GM18526 (cell line): Measurements from ENCODE around the gene KLF6.

Source experiments
- POLR2A ChIP-seq: IDR thresholded peaks from 3 replicates; pipeline ENCODE4 v1.6.1; 2011; ENCODE audit not compliant: insufficient read length; ENCODE audit errors: extremely low read depth

KLF6 gene

GRCh38 chr10:3820255-3820654, 35.2 kb upstream of the KLF6 start:
- no peak for TF ChIP-seq POLR2A

GRCh38 chr10:3816995-3817394, 32.0 kb upstream of the KLF6 start:
- no peak for TF ChIP-seq POLR2A

- TF ChIP-seq POLR2A, result no peak
Measured at GRCh38 chr10:3814838-3815220, 29.8 kb upstream of the KLF6 start.

DNA sequence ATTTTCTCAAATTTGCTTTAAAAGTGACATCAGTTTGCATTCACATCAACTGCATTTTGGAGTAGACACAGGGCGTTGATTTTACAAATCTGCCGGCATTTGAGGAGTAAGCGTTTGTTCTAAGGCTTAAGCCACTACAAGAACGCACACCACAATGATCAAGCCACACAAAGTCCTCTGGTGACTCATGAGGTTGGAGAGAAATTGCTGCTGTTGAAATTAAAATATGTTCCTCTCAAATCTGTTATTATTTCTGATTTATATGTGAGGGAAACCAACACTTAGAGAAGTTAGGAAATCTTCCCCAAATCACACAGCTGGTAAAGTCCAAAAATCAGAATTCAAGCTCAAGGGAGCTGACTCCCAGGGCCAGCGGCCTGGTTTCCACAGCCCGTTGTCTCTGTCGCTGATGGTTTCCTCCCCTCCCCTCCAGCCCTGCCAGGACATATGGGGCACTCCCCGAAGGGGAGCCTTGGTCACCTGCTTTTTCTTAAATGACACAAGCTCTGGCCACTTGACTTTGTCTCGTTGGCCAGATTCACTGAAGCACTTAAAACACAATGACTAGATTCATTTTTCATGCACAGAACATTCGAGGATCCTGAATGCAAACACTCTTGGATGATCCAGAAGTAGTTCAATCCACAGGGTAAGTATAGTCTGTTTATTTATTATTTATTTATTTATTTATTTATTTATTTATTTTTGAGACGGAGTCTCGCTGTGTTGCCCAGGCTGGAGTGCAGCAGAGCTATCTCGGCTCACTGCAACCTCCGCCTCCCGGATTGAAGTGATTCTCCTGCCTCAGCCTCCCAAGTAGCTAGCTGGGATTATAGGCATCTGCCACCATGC, 29.2 kb upstream of the KLF6 start:
- TF ChIP-seq POLR2A, result no peak

DNA sequence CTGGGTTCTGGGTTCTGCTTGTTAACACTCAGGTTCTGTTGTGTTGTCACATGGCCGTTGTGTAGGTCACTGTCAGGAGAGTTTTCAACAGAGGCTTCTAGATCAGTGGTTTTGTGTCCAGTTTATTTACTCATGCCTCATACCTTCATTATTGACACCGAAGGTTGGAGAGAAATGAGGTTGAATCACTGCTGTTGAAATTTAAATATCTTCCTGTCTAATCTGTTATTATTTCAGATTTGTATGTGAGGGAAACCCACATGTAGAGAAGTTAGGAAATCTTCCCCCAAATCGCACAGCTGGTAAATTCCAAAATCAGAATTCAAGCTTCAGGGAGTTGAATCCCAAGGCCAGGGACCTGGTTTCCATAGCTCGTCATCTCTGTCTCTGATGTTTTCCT, 28.3 kb upstream of the KLF6 start:
- no peak for TF ChIP-seq POLR2A

DNA sequence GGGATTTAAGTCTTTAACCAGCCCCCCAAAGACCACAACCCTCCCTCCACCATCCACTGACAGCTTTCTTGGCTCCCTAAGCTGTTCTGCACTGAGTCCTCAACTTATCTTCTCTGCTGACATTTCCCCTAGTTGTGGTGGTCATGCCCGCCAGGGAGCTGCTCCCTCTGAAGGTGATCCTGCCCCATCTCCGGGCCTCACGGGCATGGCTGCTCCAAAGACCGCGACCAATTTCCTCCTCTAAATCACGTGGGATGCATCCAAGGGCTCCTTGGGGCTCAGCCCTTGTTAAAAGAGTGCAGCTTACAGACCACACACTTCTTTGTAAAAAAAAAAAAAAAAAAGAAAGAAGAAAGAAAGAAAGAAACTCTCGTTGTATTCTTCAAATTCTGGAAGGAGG, 27.1 kb upstream of the KLF6 start:
- TF ChIP-seq POLR2A, result no peak

DNA sequence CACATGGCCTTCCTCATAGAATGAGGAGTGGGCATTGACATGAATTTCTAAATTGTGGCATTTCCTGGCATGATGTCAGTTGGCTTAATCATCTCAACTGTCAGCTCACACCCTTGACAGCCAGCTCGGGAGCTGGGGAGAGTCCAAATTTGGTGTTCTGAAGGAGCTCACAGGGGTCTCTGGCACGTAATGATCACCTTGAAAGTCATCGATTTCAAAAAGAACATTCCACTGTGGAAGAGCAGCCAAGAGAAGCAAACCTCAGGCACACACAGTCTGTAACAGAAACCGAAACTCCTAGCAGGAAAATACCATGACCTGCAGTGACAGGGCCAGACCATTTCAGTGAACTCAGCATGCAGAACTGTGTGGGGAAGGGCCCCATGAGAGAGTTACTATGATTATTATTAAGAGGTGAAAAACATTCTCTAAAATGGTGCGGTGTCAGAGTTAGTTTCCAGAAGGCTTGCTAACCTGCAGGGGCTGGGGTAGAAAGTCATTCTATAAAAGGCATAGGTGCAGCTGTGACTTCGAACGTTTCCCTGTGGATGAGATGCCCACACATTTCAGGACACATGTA, 26.4 kb upstream of the KLF6 start:
- no peak for TF ChIP-seq POLR2A

- TF ChIP-seq POLR2A, result no peak
Measured at GRCh38 chr10:3808689-3809199, 23.7 kb upstream of the KLF6 start.

GRCh38 chr10:3807928-3808496, 23.0 kb upstream of the KLF6 start:
- no peak for TF ChIP-seq POLR2A

- no peak for TF ChIP-seq POLR2A
Measured at GRCh38 chr10:3807211-3807927, 22.4 kb upstream of the KLF6 start.

GRCh38 chr10:3806603-3807002, 21.6 kb upstream of the KLF6 start:
- no peak for TF ChIP-seq POLR2A

DNA sequence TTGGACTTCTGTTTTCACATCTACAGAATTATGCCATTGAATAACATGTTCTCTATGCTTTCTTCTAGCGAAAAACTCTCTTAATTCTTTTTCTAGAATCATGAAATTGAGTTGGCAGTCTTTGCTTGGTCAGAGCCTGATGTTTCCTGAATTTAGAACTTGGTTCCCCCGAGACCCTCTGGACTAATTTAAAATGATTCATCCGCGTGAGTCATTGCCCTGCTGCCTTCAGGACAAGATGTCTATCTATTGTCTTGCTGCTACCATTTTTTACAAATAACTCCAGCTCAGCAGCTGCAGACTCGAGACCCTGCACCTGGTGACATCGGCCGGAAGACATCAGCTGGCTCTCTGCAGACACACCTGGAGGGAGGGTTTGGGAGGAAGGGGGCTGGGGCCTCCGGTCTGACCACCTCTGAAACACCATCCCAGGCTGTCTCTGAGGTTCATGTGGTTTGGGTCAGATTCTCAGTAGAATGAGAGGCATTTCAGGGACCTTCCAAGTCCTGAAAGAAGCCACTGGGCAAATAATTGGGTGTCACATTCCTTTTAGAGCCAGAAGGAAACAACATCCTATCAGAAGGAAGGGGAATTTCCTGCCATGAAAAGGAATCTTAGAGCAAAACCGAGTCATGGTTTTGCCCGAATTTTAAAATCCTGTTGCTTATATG, 20.9 kb upstream of the KLF6 start:
- TF ChIP-seq POLR2A, result no peak

DNA sequence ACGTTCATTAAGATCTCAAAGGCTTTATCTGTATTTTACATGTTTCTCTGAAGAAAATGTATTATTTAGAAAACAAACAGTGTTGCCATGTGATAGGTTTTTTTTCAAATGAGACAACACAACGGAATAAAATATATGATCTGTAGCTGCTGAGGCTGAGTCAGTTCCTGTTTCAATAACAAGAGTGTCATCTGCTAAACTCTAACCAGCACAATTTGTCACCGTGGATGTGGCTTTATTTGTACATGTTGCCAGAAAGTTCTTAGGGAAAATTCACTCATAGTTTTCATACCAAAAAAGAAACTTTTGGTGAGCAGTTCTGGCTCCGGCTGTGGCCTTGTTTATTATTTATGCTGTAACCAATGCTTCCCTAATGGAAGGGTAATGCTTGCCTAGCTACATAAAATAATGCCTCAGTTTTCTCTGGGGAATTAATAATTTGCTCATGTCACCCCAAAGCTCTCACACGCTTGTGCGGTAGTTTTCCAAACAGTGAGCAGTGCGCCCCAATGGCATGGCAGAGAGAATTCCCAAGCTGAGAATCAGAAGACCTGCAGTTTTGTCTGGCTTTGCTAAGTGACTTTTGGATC, 20.3 kb upstream of the KLF6 start:
- no peak for TF ChIP-seq POLR2A

- TF ChIP-seq POLR2A, result no peak
Measured at GRCh38 chr10:3803927-3804741, 19.1 kb upstream of the KLF6 start.
